GM18867 (cell line): ENCODE results near the gene MATK.
"Not testable (repeated sequence)": the region's sequence is repeated elsewhere in the genome, so short reads cannot be mapped to it uniquely, and the experiment has no call there.

ENCODE experiments used
- ATAC-seq: cut with Tn5 transposase; IDR thresholded peaks from one replicate; pipeline ENCODE4 v1.9.1; 2021; ENCODE audit warnings: mild to moderate bottlenecking, moderate library complexity; ENCODE audit not compliant: unreplicated experiment

MATK gene

GRCh38 chr19:3816566-3817218 lies 30.5 kb upstream of the MATK start:
- ATAC-seq, result no peak

- ATAC-seq, result not testable (repeated sequence)
These were observed 30.0 kb upstream of the MATK start for GRCh38 chr19:3816148-3816547.

- no peak for ATAC-seq
These were observed 28.5 kb upstream of the MATK start for GRCh38 chr19:3814648-3815047.

DNA sequence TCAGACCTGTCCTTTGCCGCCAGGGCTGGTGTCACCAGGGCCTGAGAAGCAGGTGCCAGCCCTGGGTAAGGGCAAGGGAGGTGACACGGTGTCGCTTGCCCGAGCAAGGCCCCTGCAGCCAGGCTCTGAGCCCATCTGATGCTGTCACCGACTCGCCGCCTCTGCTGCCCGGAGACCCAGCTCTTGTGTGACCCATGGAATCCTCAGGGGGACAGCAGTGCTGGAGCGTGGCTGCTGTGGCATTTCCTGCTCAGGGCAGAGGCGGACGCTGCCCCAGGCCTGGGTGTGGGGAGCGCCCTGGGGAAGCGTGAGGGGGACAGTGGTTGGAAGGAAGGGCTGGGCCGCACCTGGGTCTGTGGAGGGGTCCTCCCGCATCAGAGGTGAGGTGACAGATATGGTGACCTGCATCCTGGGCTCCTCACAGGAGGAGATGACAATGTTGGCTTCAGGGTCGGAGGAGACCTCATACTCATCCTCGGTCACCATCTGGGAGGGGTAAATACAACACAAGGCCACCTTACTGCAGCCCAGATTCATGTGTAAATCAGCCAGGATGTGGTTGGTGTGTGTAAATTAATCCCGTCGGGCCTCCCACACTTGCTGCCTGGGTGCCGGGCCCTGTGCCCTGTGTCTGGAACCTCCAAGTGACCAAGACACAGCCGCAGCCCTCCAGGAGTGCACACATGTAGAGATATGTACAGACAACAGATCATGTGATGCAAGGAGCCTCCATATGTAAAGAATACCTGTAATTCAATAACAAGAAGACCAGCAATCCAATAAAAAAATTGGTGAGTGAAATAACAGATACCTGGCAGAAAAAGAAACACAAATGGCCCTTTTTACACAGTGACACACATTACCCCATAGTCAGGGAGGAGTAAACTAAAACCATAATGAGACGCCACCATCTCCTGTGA lies 27.6 kb upstream of the MATK start:
- no peak for ATAC-seq

DNA sequence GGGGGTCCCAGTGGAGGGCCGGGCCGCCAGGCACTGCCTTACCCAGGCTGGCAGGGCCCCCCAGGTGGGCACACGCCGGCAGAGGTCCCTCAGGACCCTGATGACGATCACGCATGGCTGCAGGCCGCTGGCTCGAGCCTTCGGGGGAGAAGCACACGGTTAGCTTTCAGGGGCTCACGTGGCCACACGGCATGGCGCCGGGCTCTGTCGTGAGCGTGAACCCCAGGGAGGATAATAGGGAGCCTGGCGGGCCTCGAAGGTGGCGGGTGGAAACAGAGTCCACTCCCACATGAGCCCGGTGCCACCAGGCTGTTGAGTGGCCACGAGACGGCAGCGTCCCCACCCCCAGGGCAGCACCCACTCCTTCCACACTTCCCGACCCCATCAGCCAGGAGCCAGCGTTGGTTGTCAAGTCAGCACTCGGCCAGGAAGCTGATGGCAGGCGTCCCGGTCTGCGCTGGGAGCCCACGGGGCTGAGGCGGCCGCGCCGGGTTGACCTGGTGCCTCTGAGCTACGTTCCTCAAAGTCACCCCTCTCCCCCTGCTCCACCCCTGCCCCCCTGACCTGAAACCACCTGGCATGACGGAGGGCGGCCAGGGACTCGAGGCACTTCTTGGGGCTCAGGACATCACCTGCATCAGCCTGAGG lies 24.7 kb upstream of the MATK start:
- ATAC-seq, result no peak

DNA sequence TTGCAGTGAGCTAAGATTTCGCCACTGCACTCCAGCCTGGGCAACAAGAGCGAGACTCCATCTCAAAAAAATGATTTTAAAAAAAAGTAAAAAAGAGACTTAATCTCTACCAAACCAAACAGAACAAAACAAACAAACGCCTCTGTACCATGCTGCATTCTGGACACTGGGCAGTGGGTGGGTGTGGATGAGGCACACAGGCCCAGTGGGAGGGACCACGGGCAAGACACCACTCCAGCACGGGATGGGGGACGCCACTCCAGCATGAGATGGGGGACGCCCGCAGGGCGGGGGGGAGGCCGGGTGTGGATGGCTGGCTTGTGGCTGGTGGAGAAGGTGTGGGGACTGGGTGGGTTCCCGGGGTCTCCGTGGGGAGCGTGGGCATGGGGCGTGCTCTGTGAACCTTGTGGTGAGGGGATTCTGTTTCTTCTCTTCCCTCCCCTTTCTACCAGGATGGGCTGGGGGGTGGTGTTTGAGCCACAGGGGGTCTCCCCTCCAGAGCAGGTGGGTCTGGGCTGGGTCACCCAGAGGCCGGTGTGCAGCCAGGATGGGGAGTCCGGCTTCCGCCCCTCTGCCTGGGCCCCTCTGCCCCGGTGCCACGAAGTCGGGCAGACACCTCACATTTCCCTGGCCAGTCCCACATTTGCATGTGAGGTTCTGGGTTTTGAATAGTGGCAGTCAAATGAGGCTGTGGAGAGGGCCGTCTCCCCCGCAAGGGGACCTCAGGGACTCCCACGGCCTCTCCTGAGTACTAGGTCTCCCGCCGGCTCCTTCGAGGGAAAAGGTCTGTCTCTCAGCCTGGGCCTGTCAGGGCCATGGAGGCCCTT lies 23.9 kb upstream of the MATK start:
- ATAC-seq, result no peak

GRCh38 chr19:3808420-3809143 lies 22.4 kb upstream of the MATK start:
- ATAC-seq, result no peak

- no peak for ATAC-seq
These were observed 21.6 kb upstream of the MATK start for GRCh38 chr19:3807574-3808354.

DNA sequence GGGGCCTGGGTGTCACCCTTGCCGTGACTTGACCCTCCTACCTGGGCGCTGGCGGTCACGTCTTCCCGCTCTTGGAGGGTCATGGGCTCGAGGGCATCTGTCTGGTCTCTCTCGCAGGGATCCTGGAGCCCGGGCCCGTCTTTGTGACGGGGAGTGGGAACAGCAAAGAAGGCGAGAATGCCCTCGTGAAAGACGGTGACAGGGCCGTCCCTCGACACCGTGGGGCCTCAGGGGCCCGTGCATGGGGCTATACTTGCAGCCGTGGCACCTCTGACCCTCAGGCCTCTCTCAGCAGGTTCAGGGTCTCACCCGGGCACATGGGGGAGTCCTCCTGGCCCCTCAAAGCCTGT lies 20.9 kb upstream of the MATK start:
- no peak for ATAC-seq

- ATAC-seq, result no peak
These were observed 19.7 kb upstream of the MATK start for GRCh38 chr19:3805859-3806258.

- no peak for ATAC-seq
These were observed 18.2 kb upstream of the MATK start for GRCh38 chr19:3804429-3804828.

- ATAC-seq, result no peak
These were observed 17.8 kb upstream of the MATK start for GRCh38 chr19:3803986-3804385.

DNA sequence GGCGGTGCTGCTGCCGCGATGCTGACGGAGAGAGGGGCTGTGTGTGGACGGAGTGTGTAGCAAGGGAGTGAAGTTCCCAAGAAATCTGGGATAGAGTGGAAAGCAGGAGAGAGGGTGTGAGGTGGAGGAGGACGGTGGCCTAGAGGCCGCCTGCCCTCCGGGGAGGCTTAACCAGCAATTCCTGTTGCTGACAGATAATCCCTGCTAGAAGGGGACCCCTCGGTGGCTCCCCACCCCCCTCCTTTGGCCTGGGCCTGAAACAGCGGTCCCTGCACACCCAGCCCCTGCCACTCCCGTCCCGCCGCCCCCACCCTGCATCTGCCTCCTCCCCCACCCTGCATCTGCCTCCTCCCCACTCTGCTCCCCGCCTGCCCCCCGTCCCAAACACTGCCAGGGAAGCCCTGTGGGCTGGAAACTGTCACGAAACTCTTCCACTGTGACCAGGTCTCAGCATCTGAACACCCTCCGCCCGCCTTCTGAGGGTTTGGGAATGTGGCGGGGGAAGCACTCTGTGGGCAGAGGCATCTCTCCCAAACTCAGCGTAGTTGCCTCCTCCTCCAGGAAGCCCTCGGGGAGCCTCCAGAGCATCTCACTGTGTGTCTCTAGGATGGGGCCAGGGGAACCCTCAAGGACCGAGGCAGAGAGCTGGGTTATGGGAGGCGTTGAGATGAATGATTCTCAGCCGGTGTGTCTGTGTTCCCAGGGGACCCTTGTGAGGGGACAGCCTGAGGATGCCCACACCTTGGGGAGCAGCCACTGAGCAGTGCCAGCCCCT lies 17.1 kb upstream of the MATK start:
- no peak for ATAC-seq

- no peak for ATAC-seq
These were observed 15.4 kb upstream of the MATK start for GRCh38 chr19:3801412-3802096.

DNA sequence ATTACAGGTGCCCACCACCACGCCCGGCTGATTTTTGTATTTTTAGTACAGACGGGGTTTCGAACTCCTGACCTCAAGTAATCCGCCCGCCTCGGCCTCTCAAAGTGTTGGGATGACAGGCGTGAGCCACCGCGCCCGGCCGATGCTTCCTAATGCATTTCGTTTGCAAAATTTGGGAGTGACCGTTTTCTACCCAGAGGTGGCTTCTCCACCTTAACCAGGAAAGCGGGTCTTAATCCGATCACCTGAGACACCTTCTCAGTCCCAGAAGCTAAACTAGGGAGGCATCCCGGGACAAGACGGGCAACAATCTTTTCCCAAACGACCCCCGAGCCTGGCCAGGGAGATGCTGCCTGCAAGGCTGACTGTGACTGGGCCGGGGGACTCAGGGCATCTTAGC lies 14.8 kb upstream of the MATK start:
- no peak for ATAC-seq

GRCh38 chr19:3798137-3798536 lies 12.0 kb upstream of the MATK start:
- ATAC-seq, result no peak

DNA sequence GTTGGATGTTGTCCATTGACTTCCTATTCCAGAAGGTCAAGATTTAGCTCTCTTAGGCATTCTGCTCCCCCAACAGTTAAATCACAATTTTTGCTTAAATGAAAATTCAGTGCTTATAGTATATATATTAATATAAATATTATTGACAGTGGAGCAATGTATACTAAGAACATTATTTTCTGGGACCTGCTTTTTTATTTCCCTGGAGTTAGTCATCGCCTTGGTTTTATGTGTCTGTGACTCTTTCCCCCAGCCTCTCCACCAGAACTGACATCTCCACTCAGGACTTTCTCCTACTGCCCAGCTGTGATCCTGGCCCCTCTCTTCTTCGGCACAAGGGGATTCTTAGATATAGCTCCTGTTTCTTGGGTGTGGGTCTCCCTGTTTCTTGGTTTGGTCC lies 10.2 kb upstream of the MATK start:
- ATAC-seq, result no peak

GRCh38 chr19:3793799-3794198 lies 7.6 kb upstream of the MATK start:
- no peak for ATAC-seq
